Measurements from ENCODE around the gene LINC00305.

LINC00305 gene

DNA sequence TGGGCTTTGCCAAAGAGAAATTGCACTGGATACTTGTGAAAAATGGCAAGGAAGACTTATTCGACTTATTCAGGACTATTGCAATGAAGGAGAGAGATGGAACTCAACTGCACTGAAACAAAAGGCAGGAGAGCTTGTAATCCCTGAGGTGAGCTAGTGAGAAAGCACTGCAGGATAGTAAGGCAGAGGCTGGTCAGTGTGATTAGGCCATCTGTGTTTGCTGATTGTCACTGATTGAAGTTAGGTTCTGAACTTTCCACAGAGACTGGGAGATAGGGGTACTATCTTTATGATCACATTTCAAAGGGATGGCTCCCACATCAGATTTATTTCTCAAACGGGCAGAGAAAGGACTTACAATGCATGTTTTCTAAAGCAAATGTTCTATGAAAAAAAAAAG, 96.1 kb downstream of the LINC00305 start:
- H3F3A ChIP-seq (ENCODE audit: low read depth): no peaks in the 10 kb centered on the region
- no peak for TF ChIP-seq EZH2phosphoT487 (IDR thresholded peaks at IDR 0.05; ENCODE audit: borderline replicate concordance)
- TF ChIP-seq, protein P1, sequence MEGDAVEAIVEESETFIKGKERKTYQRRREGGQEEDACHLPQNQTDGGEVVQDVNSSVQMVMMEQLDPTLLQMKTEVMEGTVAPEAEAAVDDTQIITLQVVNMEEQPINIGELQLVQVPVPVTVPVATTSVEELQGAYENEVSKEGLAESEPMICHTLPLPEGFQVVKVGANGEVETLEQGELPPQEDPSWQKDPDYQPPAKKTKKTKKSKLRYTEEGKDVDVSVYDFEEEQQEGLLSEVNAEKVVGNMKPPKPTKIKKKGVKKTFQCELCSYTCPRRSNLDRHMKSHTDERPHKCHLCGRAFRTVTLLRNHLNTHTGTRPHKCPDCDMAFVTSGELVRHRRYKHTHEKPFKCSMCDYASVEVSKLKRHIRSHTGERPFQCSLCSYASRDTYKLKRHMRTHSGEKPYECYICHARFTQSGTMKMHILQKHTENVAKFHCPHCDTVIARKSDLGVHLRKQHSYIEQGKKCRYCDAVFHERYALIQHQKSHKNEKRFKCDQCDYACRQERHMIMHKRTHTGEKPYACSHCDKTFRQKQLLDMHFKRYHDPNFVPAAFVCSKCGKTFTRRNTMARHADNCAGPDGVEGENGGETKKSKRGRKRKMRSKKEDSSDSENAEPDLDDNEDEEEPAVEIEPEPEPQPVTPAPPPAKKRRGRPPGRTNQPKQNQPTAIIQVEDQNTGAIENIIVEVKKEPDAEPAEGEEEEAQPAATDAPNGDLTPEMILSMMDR (conservative IDR thresholded peaks at IDR 0.05; ENCODE audit: low read length): no peak
- H3K4me1 ChIP-seq (ENCODE audit: insufficient read depth, low read length, poor library complexity, severe bottlenecking): no peaks in the 10 kb centered on the region
- H3K9ac ChIP-seq (ENCODE audit: low read depth, low read length, poor library complexity, severe bottlenecking): no peak overlapping the region
- H3K27me3 ChIP-seq (ENCODE audit: insufficient read depth, low read length, poor library complexity, severe bottlenecking): no peaks in the 10 kb centered on the region
- H2AFZ ChIP-seq (ENCODE audit: low read length): no peak overlapping the region
- no peaks in the 10 kb centered on the region for H3K36me3 ChIP-seq (ENCODE audit: insufficient read depth, low read length)
- no peaks in the 10 kb centered on the region for H3K79me2 ChIP-seq (ENCODE audit: insufficient read depth, low read length)
- no peak overlapping the region for H3K4me3 ChIP-seq (ENCODE audit: low read length, poor library complexity, severe bottlenecking)
- H3K9me2 ChIP-seq (replicated peaks; ENCODE audit: low read depth, low read length): no peaks in the 10 kb centered on the region
- H3K4me2 ChIP-seq (ENCODE audit: low read depth, low read length, poor library complexity, severe bottlenecking): no peak overlapping the region
- no peaks in the 10 kb centered on the region for H3K9me3 ChIP-seq (ENCODE audit: insufficient read depth, low read depth, low read length)
- H4K20me1 ChIP-seq (ENCODE audit: insufficient read depth, low read length, poor library complexity, severe bottlenecking): no peaks in the 10 kb centered on the region

GRCh38 chr18:64044616-64045015, 104.3 kb downstream of the LINC00305 start:
- Histone ChIP-seq H3K4me1 (ENCODE audit: insufficient read depth, low read length, poor library complexity, severe bottlenecking) (no peaks in the 10 kb centered on the region), H3K27me3 (ENCODE audit: insufficient read depth, low read length, poor library complexity, severe bottlenecking) (no peaks in the 10 kb centered on the region), H2AFZ (ENCODE audit: low read length) (no peak overlapping the region), H3K9ac (ENCODE audit: low read depth, low read length, poor library complexity, severe bottlenecking) (no peak overlapping the region), H3F3A (ENCODE audit: low read depth) (no peaks in the 10 kb centered on the region), H3K79me2 (ENCODE audit: insufficient read depth, low read length) (no peaks in the 10 kb centered on the region), H3K9me3 (ENCODE audit: insufficient read depth, low read depth, low read length) (no peaks in the 10 kb centered on the region), H3K36me3 (ENCODE audit: insufficient read depth, low read length) (no peaks in the 10 kb centered on the region), H3K4me2 (ENCODE audit: low read depth, low read length, poor library complexity, severe bottlenecking) (no peak overlapping the region), H4K20me1 (ENCODE audit: insufficient read depth, low read length, poor library complexity, severe bottlenecking) (no peaks in the 10 kb centered on the region), H3K9me2 (replicated peaks; ENCODE audit: low read depth, low read length) (no peaks in the 10 kb centered on the region), H3K4me3 (ENCODE audit: low read length, poor library complexity, severe bottlenecking) (no peak overlapping the region)
- no peak for TF ChIP-seq EZH2phosphoT487 (IDR thresholded peaks at IDR 0.05; ENCODE audit: borderline replicate concordance)
- TF ChIP-seq, protein P1 (conservative IDR thresholded peaks at IDR 0.05; ENCODE audit: low read length): no peak

- TF ChIP-seq, protein P1 (conservative IDR thresholded peaks at IDR 0.05; ENCODE audit: low read length): no peak
- TF ChIP-seq EZH2phosphoT487 (IDR thresholded peaks at IDR 0.05; ENCODE audit: borderline replicate concordance): no peak
- no peaks in the 10 kb centered on the region for H3K9me2 ChIP-seq (replicated peaks; ENCODE audit: low read depth, low read length)
- H3K4me3 ChIP-seq (ENCODE audit: low read length, poor library complexity, severe bottlenecking): no peak overlapping the region
- H3K79me2 ChIP-seq (ENCODE audit: insufficient read depth, low read length): no peaks in the 10 kb centered on the region
- H3K9ac ChIP-seq (ENCODE audit: low read depth, low read length, poor library complexity, severe bottlenecking): no peak overlapping the region
- no peaks in the 10 kb centered on the region for H3K4me1 ChIP-seq (ENCODE audit: insufficient read depth, low read length, poor library complexity, severe bottlenecking)
- no peaks in the 10 kb centered on the region for H3F3A ChIP-seq (ENCODE audit: low read depth)
- H2AFZ ChIP-seq (ENCODE audit: low read length): no peak overlapping the region
- no peaks in the 10 kb centered on the region for H3K9me3 ChIP-seq (ENCODE audit: insufficient read depth, low read depth, low read length)
- H3K36me3 ChIP-seq (ENCODE audit: insufficient read depth, low read length): no peaks in the 10 kb centered on the region
- no peaks in the 10 kb centered on the region for H4K20me1 ChIP-seq (ENCODE audit: insufficient read depth, low read length, poor library complexity, severe bottlenecking)
- no peaks in the 10 kb centered on the region for H3K27me3 ChIP-seq (ENCODE audit: insufficient read depth, low read length, poor library complexity, severe bottlenecking)
- H3K4me2 ChIP-seq (ENCODE audit: low read depth, low read length, poor library complexity, severe bottlenecking): no peak overlapping the region
Observed at GRCh38 chr18:64042728-64043358, 106.0 kb downstream of the LINC00305 start.
